ENCODE measurements around the gene DYNLT1. TPM values are rescaled to one million over a fixed set of nuclear protein-coding genes. Genes with fewer than 3 reads are reported as not detected.

DYNLT1 gene
- total RNA-seq, 6 experiments from 2014 or later, result 31.5 to 69.5 (median 40.0) TPM

DNA sequence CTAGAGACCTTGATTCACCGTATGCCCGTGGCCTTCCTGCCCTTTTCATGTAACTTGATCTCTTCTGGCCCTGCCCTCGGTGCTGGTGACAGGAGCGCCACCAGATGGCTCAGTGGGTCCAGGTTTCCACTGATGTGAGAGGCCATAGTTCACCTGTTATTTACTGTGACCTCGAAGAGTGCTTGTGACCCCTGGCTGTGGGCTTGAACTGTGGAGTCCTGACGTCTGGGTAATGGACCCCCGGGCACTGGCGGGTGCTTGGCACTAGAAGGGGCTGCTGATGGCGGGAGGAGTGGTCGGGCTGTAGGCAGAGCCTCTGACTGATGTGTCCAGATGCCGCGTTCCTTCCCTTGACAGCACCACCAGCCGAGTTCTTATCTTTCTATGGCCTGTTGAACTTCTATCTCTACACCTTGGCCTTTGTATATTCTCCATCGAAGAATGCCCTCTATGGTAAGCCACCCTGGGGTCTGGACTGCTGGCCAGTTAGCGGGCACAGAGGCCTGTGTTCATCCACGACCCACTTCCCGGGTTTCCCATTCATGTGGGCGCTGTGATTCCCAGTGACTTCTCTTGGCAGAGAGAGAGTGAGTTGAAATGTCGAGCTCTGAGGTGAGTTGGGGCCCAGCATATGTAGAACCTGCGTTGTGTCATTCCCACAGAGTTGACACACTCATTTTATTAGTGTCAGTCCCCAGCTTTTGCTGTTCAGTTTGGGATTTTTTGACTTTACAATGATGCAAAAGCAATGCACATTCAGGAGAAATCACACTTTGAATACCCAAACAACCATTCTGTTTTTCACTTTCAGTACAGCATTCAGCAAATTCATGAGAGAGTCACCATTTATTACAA lies 14.9 kb downstream of the DYNLT1 start:
- DNase-seq, result peak in 1 of 3 donors; percentile 58
- no peaks in the 10 kb centered on the region for H3K9me3 ChIP-seq
- H3K27me3 ChIP-seq, result no peaks in the 10 kb centered on the region
- peak; percentile 52 to 72 (median 56) for ATAC-seq
- peak in 3 of 4 donors; percentile 31 to 46 (median 36) for TF ChIP-seq CTCF (IDR thresholded peaks at IDR 0.05)
- TF ChIP-seq POLR2A (IDR thresholded peaks at IDR 0.05), result no peak
- 80% methylated on average over 16 of the region's 20 CpGs for WGBS (ENCODE audit: insufficient coverage, low coverage, low lambda C conversion rate, missing lambda C conversion rate)
- no peak overlapping the region for H3K4me3 ChIP-seq
- intact Hi-C loops (cut with DNase I), result no loop called here
- H3K36me3 ChIP-seq, result peaks cover 0 to 9% (median 1%) of the 10 kb centered on the region in 4 donors
- peaks cover 0 to 16% (median 8%) of the 10 kb centered on the region in 4 donors for H3K4me1 ChIP-seq
- no peak overlapping the region for H3K27ac ChIP-seq

DNA sequence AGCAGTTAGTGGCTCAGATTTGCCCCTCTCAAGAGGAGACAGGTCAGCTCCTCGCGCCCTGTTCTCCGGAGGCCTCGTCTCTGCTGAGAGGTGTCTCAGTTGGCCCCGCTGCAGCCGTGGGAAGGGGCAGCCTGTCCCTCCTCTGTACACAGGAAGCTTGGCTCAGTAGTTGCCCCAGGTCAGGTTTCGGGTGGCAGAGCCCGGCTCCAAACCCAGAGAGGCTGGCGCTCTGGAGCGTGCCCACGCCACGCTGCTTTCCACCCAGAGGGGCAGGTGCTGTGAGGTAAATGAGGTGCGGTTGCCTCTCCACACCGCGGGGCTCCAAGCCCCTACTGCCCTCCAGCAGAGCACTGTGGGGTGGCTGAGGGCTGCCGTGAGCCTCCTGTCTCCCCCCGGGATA lies 16.0 kb downstream of the DYNLT1 start:
- Histone ChIP-seq H3K27ac (no peak overlapping the region), H3K27me3 (no peaks in the 10 kb centered on the region), H3K9me3 (no peaks in the 10 kb centered on the region), H3K36me3 (peaks cover 0 to 7% (median 1%) of the 10 kb centered on the region in 4 donors), H3K4me1 (peaks cover 0 to 16% (median 8%) of the 10 kb centered on the region in 4 donors), H3K4me3 (no peak overlapping the region)
- peak in 1 of 3 donors; percentile 42 for DNase-seq
- no peak for ATAC-seq
- TF ChIP-seq CTCF (IDR thresholded peaks at IDR 0.05) (no peak), POLR2A (IDR thresholded peaks at IDR 0.05) (no peak)
- intact Hi-C loops (cut with DNase I), result no loop called here
- no CpG with 5 or more reads among the region's 17 CpGs for WGBS (ENCODE audit: insufficient coverage, low coverage, low lambda C conversion rate, missing lambda C conversion rate)

- H3K27ac ChIP-seq, result no peak overlapping the region
- H3K9me3 ChIP-seq, result no peaks in the 10 kb centered on the region
- 95% methylated on average over 5 of the region's 9 CpGs for WGBS (ENCODE audit: insufficient coverage, low coverage, low lambda C conversion rate, missing lambda C conversion rate)
- no peak overlapping the region for H3K4me3 ChIP-seq
- H3K36me3 ChIP-seq, result peaks cover 0 to 7% (median 1%) of the 10 kb centered on the region in 4 donors
- intact Hi-C loops (cut with DNase I), result no loop called here
- ATAC-seq (no peak), DNase-seq (no peak)
- TF ChIP-seq POLR2A (IDR thresholded peaks at IDR 0.05) (no peak), CTCF (IDR thresholded peaks at IDR 0.05) (no peak)
- H3K4me1 ChIP-seq, result peaks cover 0 to 16% (median 8%) of the 10 kb centered on the region in 4 donors
- no peaks in the 10 kb centered on the region for H3K27me3 ChIP-seq
These were observed 16.7 kb downstream of the DYNLT1 start for GRCh38 chr6:158627940-158628211.

- no peak for TF ChIP-seq CTCF (IDR thresholded peaks at IDR 0.05)
- no peak for TF ChIP-seq POLR2A (IDR thresholded peaks at IDR 0.05)
- Histone ChIP-seq H3K4me3 (no peak overlapping the region), H3K27ac (no peak overlapping the region), H3K36me3 (peaks cover 0 to 7% (median 1%) of the 10 kb centered on the region in 4 donors), H3K27me3 (no peaks in the 10 kb centered on the region), H3K4me1 (peaks cover 0 to 16% (median 8%) of the 10 kb centered on the region in 4 donors), H3K9me3 (no peaks in the 10 kb centered on the region)
- peak in 1 of 3 donors; percentile 37 for DNase-seq
- no peak for ATAC-seq
- intact Hi-C loops (cut with DNase I), result no loop called here
- 91% methylated on average over 7 of the region's 20 CpGs for WGBS (ENCODE audit: insufficient coverage, low coverage, low lambda C conversion rate, missing lambda C conversion rate)
These were observed 17.2 kb downstream of the DYNLT1 start for GRCh38 chr6:158627168-158627939.

Data from right lobe of liver (tissue), 6 donors.